ENCODE measurements around the gene RCOR2. TPM values are rescaled to one million over a fixed set of nuclear protein-coding genes. Genes with fewer than 3 reads are reported as not detected.

Gene RCOR2
- total and polyA plus RNA-seq, 2 of the 13 experiments (the other 11 are each of a cell fraction or from before 2014, with no cell fraction given) = 8.3 to 8.5 TPM

- peaks cover 34 to 63% of the 10 kb centered on the region in 2 experiments for H3K36me3 ChIP-seq (replicated peaks in 1 of 2; ENCODE audit: control insufficient read depth in 1 of 2, insufficient read depth in 2 of 2, low read length in 2 of 2)
Observed at GRCh38 chr11:63905179-63905578, 11.8 kb downstream of the RCOR2 start.

GRCh38 chr11:63904743-63905142, 12.2 kb downstream of the RCOR2 start:
- ChIA-PET POLR2A (no interaction called here), CTCF (ENCODE audit: low intra/inter-chr PET ratio, low total read pairs) (interaction anchor here (1.3 kb wide), 1 partner anchor 66 kb away, joined by 3 read pairs; the partner anchor contains the start of gene MARK2)
- no peak overlapping the region for H3K4me3 ChIP-seq (replicated peaks in 1 of 3; ENCODE audit: insufficient read depth in 1 of 3, low read depth in 2 of 3, low read length in 3 of 3)
- H3K36me3 ChIP-seq (replicated peaks in 1 of 2; ENCODE audit: control insufficient read depth in 1 of 2, insufficient read depth in 2 of 2, low read length in 2 of 2) = peaks cover 35 to 67% of the 10 kb centered on the region in 2 experiments
- over 99% methylated on average over 13 of the region's 13 CpGs for WGBS (ENCODE audit: low lambda C conversion rate)
- TF ChIP-seq HCFC1 (IDR thresholded peaks at IDR 0.05; ENCODE audit: low read depth, low read length) (no peak), AGO2 (optimal IDR thresholded peaks at IDR 0.05; ENCODE audit: low read depth, low read length) (peak; percentile 30)
- intact Hi-C loops (cut with micrococcal nuclease; ENCODE audit: unreplicated experiment) (loop anchor here (10.0 kb wide), 1 partner anchor 140 kb away; the partner anchor contains the start of gene ZFTA), in situ Hi-C loops (cut with HindIII; ENCODE audit: extremely low pct_ligation_motif_present, low pct_unique_long_range_greater_than_20kb) (no loop called here)
- H3K79me2 ChIP-seq (ENCODE audit: insufficient read depth, low read length) = no peaks in the 10 kb centered on the region
- no peak for FAIRE-seq
- BruUV-seq (replicated peaks) = no TSS peak
- no peaks in the 10 kb centered on the region; a peak in 1 of 5 replicates for H3K27me3 ChIP-seq (ENCODE audit: control insufficient read depth in 1 of 2, insufficient read depth in 2 of 2, low read length in 2 of 2)
- H3K4me2 ChIP-seq (ENCODE audit: low read depth, low read length) = no peak overlapping the region
- no peak for ATAC-seq
- no peak overlapping the region for H2AFZ ChIP-seq (ENCODE audit: low read length)
- no peaks in the 10 kb centered on the region for H3K4me1 ChIP-seq (ENCODE audit: insufficient read depth, low read length)
- no peaks in the 10 kb centered on the region for H4K20me1 ChIP-seq (ENCODE audit: insufficient read depth, low read length)
- H3K27ac ChIP-seq (ENCODE audit: extremely low read length, insufficient read depth, low read length) = no peak overlapping the region
- H3K9me3 ChIP-seq (ENCODE audit: low read length) = no peaks in the 10 kb centered on the region
- DNase-seq (ENCODE audit: low spot score) = no peak
- no peak overlapping the region for H3K9ac ChIP-seq (ENCODE audit: insufficient read depth, low read depth, low read length)

More at GRCh38 chr11:63905179-63905578, 11.8 kb downstream of the RCOR2 start:
- no peak for FAIRE-seq
- in situ Hi-C loops (cut with HindIII; ENCODE audit: extremely low pct_ligation_motif_present, low pct_unique_long_range_greater_than_20kb) (no loop called here), intact Hi-C loops (cut with micrococcal nuclease; ENCODE audit: unreplicated experiment) (loop anchor here (10.0 kb wide), 1 partner anchor 140 kb away; the partner anchor contains the start of gene ZFTA)
- ChIA-PET POLR2A (no interaction called here), CTCF (ENCODE audit: low intra/inter-chr PET ratio, low total read pairs) (interaction anchor here (1.3 kb wide), 1 partner anchor 67 kb away, joined by 3 read pairs; the partner anchor contains the start of gene MARK2)
- ATAC-seq = no peak
- no peak overlapping the region for H3K27ac ChIP-seq (ENCODE audit: extremely low read length, insufficient read depth, low read length)
- H3K27me3 ChIP-seq (ENCODE audit: control insufficient read depth in 1 of 2, insufficient read depth in 2 of 2, low read length in 2 of 2) = no peaks in the 10 kb centered on the region; a peak in 1 of 5 replicates
- H3K4me1 ChIP-seq (ENCODE audit: insufficient read depth, low read length) = no peaks in the 10 kb centered on the region
- H3K4me3 ChIP-seq (replicated peaks in 1 of 3; ENCODE audit: insufficient read depth in 1 of 3, low read depth in 2 of 3, low read length in 3 of 3) = no peak overlapping the region
- no peak overlapping the region for H3K9ac ChIP-seq (ENCODE audit: insufficient read depth, low read depth, low read length)
- no peak overlapping the region for H2AFZ ChIP-seq (ENCODE audit: low read length)
- WGBS (ENCODE audit: low lambda C conversion rate) = 94% methylated on average over 6 of the region's 6 CpGs
- H3K79me2 ChIP-seq (ENCODE audit: insufficient read depth, low read length) = no peaks in the 10 kb centered on the region
- no peaks in the 10 kb centered on the region for H3K9me3 ChIP-seq (ENCODE audit: low read length)
- no TSS peak for BruUV-seq (replicated peaks)
- TF ChIP-seq HOXA7 (CRISPR knock-in tag; IDR thresholded peaks at IDR 0.05) = no peak
- no peak for TF ChIP-seq ARID2 (CRISPR knock-in tag; IDR thresholded peaks at IDR 0.05; ENCODE audit: borderline replicate concordance)
- no peak for TF ChIP-seq ZSCAN29 (CRISPR knock-in tag; conservative IDR thresholded peaks at IDR 0.05)
- TF ChIP-seq, protein P1, sequence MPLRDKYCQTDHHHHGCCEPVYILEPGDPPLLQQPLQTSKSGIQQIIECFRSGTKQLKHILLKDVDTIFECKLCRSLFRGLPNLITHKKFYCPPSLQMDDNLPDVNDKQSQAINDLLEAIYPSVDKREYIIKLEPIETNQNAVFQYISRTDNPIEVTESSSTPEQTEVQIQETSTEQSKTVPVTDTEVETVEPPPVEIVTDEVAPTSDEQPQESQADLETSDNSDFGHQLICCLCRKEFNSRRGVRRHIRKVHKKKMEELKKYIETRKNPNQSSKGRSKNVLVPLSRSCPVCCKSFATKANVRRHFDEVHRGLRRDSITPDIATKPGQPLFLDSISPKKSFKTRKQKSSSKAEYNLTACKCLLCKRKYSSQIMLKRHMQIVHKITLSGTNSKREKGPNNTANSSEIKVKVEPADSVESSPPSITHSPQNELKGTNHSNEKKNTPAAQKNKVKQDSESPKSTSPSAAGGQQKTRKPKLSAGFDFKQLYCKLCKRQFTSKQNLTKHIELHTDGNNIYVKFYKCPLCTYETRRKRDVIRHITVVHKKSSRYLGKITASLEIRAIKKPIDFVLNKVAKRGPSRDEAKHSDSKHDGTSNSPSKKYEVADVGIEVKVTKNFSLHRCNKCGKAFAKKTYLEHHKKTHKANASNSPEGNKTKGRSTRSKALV (CRISPR knock-in tag; IDR thresholded peaks at IDR 0.05) = no peak
- TF ChIP-seq SRSF9 (IDR thresholded peaks at IDR 0.05; ENCODE audit: borderline replicate concordance, insufficient read depth, low read depth, low read length, poor library complexity, severe bottlenecking) = no peak
- no peak overlapping the region for H3K4me2 ChIP-seq (ENCODE audit: low read depth, low read length)
- H4K20me1 ChIP-seq (ENCODE audit: insufficient read depth, low read length) = no peaks in the 10 kb centered on the region
- no peak for DNase-seq (ENCODE audit: low spot score)

All from HepG2 (cell line).